Neural progenitor cell (in vitro differentiated cells): Measurements from ENCODE around the gene NFASC.

Experiments
- EZH2phosphoT487 ChIP-seq: fragments of 200-600 bp; sonication (generic); IDR thresholded peaks from 2 replicates; pipeline ENCODE4 v1.6.1; 2017; ENCODE audit warnings: antibody characterized with exemption
- TF ChIP-seq, protein P1 (sequence below): fragments of 200-600 bp; sonication (generic); IDR thresholded peaks from 2 replicates; pipeline ENCODE4 v1.5.1; 2017; ENCODE audit warnings: antibody characterized with exemption, mild to moderate bottlenecking

DNA sequence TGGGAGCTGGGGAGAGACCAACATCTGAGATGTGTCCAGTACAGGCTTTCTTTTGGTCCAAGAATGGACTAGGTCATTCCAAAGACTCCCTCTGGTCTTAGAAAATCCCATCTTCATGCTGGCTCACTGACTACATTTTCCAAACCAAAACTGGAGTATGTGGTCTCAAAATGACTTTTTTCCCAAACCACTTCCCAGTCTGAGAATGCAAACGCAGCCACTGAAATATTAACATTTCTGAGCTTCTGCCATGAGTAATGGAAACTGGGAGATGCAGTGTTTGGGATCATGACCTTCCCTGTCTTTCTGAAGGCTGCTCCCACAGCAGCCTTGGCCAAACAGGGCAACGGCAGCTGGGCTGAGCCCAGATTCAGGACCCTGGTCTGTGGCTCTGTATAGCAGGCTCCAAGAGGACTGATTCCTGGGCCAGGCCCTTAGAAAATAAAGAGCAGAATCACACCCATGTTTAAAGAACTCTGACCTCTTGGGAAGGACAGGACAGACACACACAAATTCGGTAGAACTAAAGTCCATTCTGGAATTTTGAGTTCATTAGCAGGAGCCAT lies 110.3 kb downstream of the NFASC start:
- TF ChIP-seq, protein P1, sequence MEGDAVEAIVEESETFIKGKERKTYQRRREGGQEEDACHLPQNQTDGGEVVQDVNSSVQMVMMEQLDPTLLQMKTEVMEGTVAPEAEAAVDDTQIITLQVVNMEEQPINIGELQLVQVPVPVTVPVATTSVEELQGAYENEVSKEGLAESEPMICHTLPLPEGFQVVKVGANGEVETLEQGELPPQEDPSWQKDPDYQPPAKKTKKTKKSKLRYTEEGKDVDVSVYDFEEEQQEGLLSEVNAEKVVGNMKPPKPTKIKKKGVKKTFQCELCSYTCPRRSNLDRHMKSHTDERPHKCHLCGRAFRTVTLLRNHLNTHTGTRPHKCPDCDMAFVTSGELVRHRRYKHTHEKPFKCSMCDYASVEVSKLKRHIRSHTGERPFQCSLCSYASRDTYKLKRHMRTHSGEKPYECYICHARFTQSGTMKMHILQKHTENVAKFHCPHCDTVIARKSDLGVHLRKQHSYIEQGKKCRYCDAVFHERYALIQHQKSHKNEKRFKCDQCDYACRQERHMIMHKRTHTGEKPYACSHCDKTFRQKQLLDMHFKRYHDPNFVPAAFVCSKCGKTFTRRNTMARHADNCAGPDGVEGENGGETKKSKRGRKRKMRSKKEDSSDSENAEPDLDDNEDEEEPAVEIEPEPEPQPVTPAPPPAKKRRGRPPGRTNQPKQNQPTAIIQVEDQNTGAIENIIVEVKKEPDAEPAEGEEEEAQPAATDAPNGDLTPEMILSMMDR, result no peak
- TF ChIP-seq EZH2phosphoT487, result no peak
